DOHH2 (cell line): Measurements from ENCODE around the gene HSF5.

ENCODE experiments used
- H3F3A ChIP-seq: fragments of 200-600 bp; sonication (generic), shearing (Covaris generic); 2 replicates; pipeline ENCODE4 v1.6.0; 2016; ENCODE audit warnings: antibody characterized with exemption, mild to moderate bottlenecking; ENCODE audit not compliant: control insufficient read depth, insufficient read depth
- H3K27ac ChIP-seq: fragments of 200-600 bp; sonication (generic); 2 replicates; pipeline ENCODE4 v1.5.1; 2014; ENCODE audit warnings: low read depth, mild to moderate bottlenecking, low read length, moderate library complexity
- H3K27me3 ChIP-seq: fragments of 200-600 bp; sonication (generic); 2 replicates; pipeline ENCODE4 v1.6.1; 2014; ENCODE audit warnings: mild to moderate bottlenecking, low read length, mixed read lengths; ENCODE audit not compliant: control insufficient read depth
- H3K36me3 ChIP-seq: fragments of 200-600 bp; sonication (generic); 2 replicates; pipeline ENCODE4 v1.6.1; 2014; ENCODE audit warnings: mild to moderate bottlenecking, low read length, moderate library complexity, mixed read lengths; ENCODE audit not compliant: control insufficient read depth
- H3K4me1 ChIP-seq: fragments of 200-600 bp; sonication (generic); 2 replicates; pipeline ENCODE4 v1.6.1; 2014; ENCODE audit warnings: mild to moderate bottlenecking, low read length, mixed read lengths; ENCODE audit not compliant: control insufficient read depth
- H3K4me2 ChIP-seq: fragments of 200-600 bp; sonication (generic); 2 replicates; pipeline ENCODE4 v1.6.0; 2014; ENCODE audit warnings: mild to moderate bottlenecking, low read length, moderate library complexity
- H3K4me3 ChIP-seq: fragments of 200-600 bp; sonication (generic); 2 replicates; pipeline ENCODE4 v1.5.1; 2014; ENCODE audit warnings: mild to moderate bottlenecking, low read length, mixed read lengths
- H3K79me2 ChIP-seq: fragments of 200-600 bp; sonication (generic); 2 replicates; pipeline ENCODE4 v1.6.1; 2014; ENCODE audit warnings: mild to moderate bottlenecking, low read length, mixed read lengths; ENCODE audit not compliant: control insufficient read depth
- H3K9me2 ChIP-seq: fragments of 200-600 bp; sonication (generic); replicated peaks from 2 replicates; pipeline ENCODE4 v1.6.1; 2014; ENCODE audit warnings: mild to moderate bottlenecking, low read length, mixed read lengths; ENCODE audit not compliant: control insufficient read depth
- H3K9me3 ChIP-seq: fragments of 200-600 bp; sonication (generic); 2 replicates; pipeline ENCODE4 v1.6.1; 2014; ENCODE audit warnings: antibody characterized with exemption, low read length, mixed read lengths; ENCODE audit not compliant: control insufficient read depth, insufficient read depth
- H4K20me1 ChIP-seq: fragments of 200-600 bp; sonication (generic); 2 replicates; pipeline ENCODE4 v1.6.0; 2014; ENCODE audit warnings: low read depth, mild to moderate bottlenecking, antibody characterized with exemption, low read length, moderate library complexity; ENCODE audit not compliant: control insufficient read depth, insufficient read depth
- CTCF ChIP-seq: fragments of 200-600 bp; sonication (generic); IDR thresholded peaks from one replicate; pipeline ENCODE4 v1.5.1; 2014; ENCODE audit warnings: antibody characterized with exemption, mild to moderate bottlenecking, low read depth, low read length; ENCODE audit not compliant: poor library complexity, severe bottlenecking
- EZH2phosphoT487 ChIP-seq: fragments of 200-600 bp; sonication (generic); IDR thresholded peaks from 2 replicates; pipeline ENCODE4 v1.6.1; 2017; ENCODE audit warnings: borderline replicate concordance, mild to moderate bottlenecking, antibody characterized with exemption, low read length, moderate library complexity, mixed read lengths

The HSF5 gene

GRCh38 chr17:58516644-58517377 is 28.6 kb upstream of the HSF5 start:
- H3K4me1 ChIP-seq, result peaks cover 51% of the 10 kb centered on the region
- H3F3A ChIP-seq, result peaks cover 6% of the 10 kb centered on the region; the same call in 1 of the 2 replicates

DNA sequence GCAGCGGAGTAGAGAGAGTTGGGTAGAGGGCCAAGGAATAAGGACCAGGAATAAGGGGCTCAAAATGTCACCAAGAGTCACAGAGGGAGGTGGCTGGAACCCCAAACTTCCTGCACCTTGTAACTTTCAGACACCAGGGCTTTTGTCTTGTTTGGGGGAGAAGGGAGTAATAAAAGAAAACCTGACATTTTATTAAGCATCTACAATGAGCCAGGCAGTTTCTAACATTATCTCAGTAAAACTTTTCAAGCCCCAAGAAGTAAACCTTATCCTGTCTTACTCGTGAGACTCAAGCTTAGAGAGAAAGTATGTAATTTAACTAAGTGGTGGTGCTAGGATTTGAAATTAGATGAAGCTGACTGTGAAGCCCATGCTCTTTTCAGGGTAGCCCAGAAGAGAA is 27.1 kb upstream of the HSF5 start:
- H3K27ac ChIP-seq, result no peak overlapping the region
- peaks cover 6% of the 10 kb centered on the region; the same call in 1 of the 2 replicates for H3F3A ChIP-seq
- no peaks in the 10 kb centered on the region for H3K9me2 ChIP-seq
- peak overlapping the region; percentile 93; the same call in 1 of the 2 replicates for H3K4me2 ChIP-seq
- H4K20me1 ChIP-seq, result no peaks in the 10 kb centered on the region
- peaks cover 37% of the 10 kb centered on the region for H3K36me3 ChIP-seq
- H3K79me2 ChIP-seq, result peaks cover 30% of the 10 kb centered on the region
- no peak overlapping the region for H3K4me3 ChIP-seq
- H3K4me1 ChIP-seq, result peaks cover 58% of the 10 kb centered on the region
- no peak for TF ChIP-seq CTCF
- TF ChIP-seq EZH2phosphoT487, result no peak
- H3K27me3 ChIP-seq, result no peaks in the 10 kb centered on the region
- H3K9me3 ChIP-seq, result no peaks in the 10 kb centered on the region

More at GRCh38 chr17:58516644-58517377, 28.6 kb upstream of the HSF5 start:
- Histone ChIP-seq H3K79me2 (peaks cover 30% of the 10 kb centered on the region), H3K36me3 (peaks cover 22% of the 10 kb centered on the region), H3K4me2 (peak overlapping the region; percentile 82), H4K20me1 (no peaks in the 10 kb centered on the region), H3K4me3 (peak overlapping the region; percentile 88), H3K9me2 (no peaks in the 10 kb centered on the region), H3K27ac (peak overlapping the region; percentile 53), H3K9me3 (no peaks in the 10 kb centered on the region), H3K27me3 (no peaks in the 10 kb centered on the region)
- TF ChIP-seq CTCF (no peak), EZH2phosphoT487 (no peak)

GRCh38 chr17:58514770-58515157 is 26.6 kb upstream of the HSF5 start:
- TF ChIP-seq EZH2phosphoT487, result no peak
- TF ChIP-seq CTCF, result no peak
- Histone ChIP-seq H3K27me3 (no peaks in the 10 kb centered on the region), H3K79me2 (peaks cover 30% of the 10 kb centered on the region), H3K4me1 (peaks cover 53% of the 10 kb centered on the region), H3K4me2 (peak overlapping the region; percentile 93), H3K9me2 (no peaks in the 10 kb centered on the region), H4K20me1 (no peaks in the 10 kb centered on the region), H3K4me3 (peak overlapping the region; percentile 94), H3K36me3 (peaks cover 42% of the 10 kb centered on the region), H3F3A (peaks cover 6% of the 10 kb centered on the region; the same call in 1 of the 2 replicates), H3K27ac (no peak overlapping the region), H3K9me3 (no peaks in the 10 kb centered on the region)
